Spleen (tissue), 7 donors: Measurements from ENCODE around the gene RALGDS.

Experiments
- CTCF ChIP-seq, 11 experiments: fragments of 200-600 bp in 7 of 11; fragments of 450-650 bp in 4 of 11; sonication (generic) in 4 of 11; IDR thresholded peaks in 8 of 11; conservative IDR thresholded peaks in 3 of 11; 1 replicate in 7 of 11; 2 replicates in 4 of 11; pipeline versions ENCODE4 v1.4.0 to v1.8.0; 2016 to 2021; ENCODE audit warnings: antibody characterized with exemption in 11 of 11, inconsistent platforms in 4 of 11, mild to moderate bottlenecking in 1 of 11
- POLR2A ChIP-seq, 3 donors: fragments of 450-650 bp; IDR thresholded peaks; one replicate each; pipeline ENCODE4 v1.5.1; 2017; ENCODE audit warnings: antibody characterized with exemption in 3 of 3, mild to moderate bottlenecking in 1 of 3
- POLR2AphosphoS5 ChIP-seq, 3 donors: sonication (generic); formaldehyde crosslinking; IDR thresholded peaks; one replicate each; pipeline ENCODE4 v1.5.1; 2017; ENCODE audit warnings: antibody characterized with exemption in 3 of 3
- donor health status: DM: no; HTN: no; CAD: no; lungs with moderate emphysema.
- donor health status: DM: no; HTN: no; CAD: no.
- donor health status: DM: no; HTN: no; CAD: no.

- TF ChIP-seq POLR2AphosphoS5 (IDR thresholded peaks at IDR 0.05) = no peak
- no peak for TF ChIP-seq CTCF (IDR thresholded peaks at IDR 0.05 in 8 of 11, conservative IDR thresholded peaks at IDR 0.05 in 3 of 11)
- TF ChIP-seq POLR2A (IDR thresholded peaks at IDR 0.05) = no peak
Measured at GRCh38 chr9:133118179-133118520, 2.9 kb downstream of the RALGDS start.
